Aortic smooth muscle cell (primary cell): Measurements from ENCODE around the gene NETO2. TPM values are rescaled to one million over a fixed set of nuclear protein-coding genes. Genes with fewer than 3 reads are reported as not detected.

ENCODE experiments used
- total RNA-seq: library from RNA; depleted of rRNA; stranded (reverse); fragments of >200 nt; gene quantifications from 2 replicates; pipeline ENCODE4 v1.2.3, GENCODE V29; 2014

Gene NETO2
- total RNA-seq: 1.4 and 2.5 TPM in 2 replicates

DNA sequence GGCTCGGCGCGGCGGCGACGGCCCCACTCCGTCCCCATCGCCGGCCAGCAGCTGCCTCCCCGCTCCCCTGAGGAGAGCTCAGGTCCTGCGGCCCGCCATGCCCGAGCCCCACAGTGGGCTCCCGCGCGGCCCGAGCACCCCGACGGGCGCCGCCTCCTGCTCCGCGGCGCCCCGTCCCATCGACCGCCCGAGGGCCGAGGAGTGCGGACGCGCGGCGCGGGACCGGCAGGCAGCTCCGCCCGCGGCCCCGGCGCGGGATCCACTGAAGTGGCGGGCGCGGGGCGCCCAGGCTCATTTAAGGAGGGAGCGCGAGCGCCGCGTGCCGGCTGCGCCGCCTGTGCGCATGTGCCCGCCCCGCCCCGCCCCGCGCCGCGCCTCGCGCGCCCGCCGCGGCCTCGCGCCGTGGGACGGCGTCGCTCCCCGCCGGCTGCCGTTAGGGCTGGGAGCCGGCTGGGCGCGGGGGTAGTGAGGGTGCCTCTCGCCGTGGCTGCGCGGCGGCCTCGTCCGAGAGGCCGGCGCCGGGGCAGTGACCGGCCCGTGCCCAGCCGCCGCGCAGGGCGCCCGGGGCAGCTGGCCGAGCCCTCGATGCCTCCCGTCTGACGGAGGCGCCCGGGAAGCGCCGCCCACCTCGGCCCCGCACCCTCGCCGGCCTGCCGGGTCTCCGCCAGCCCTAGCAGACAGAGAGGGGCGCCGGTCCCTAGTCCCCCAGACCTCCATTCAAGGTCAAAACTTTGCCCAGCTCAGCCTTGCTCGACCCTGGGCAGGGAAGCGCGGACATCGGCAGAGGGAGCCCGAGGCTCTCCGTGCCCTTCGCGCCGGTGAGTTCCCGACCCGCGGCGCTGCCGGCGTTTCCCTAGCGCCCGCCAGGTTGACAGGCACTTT, at the start of gene NETO2:
TSS of gene NETO2 (minus strand) at position 269 of the 882 bp plus-strand sequence. CDS start 333 bp downstream, outside the sequence.

Other genes starting within 250 kb of the NETO2 start
- gene DNAJA2, start 170.3 kb downstream of the NETO2 start, total RNA-seq: 77.9 and 86.2 TPM in 2 replicates